ENCODE results near the gene NCF1. TPM values are rescaled to one million over a fixed set of nuclear protein-coding genes. Genes with fewer than 3 reads are reported as not detected.
"Not testable (repeated sequence)": the region's sequence is repeated elsewhere in the genome, so short reads cannot be mapped to it uniquely, and the experiment has no call there.

Gene NCF1
- not detected in 2 replicates for total RNA-seq (2014; rRNA removed; shearing (Covaris generic); ENCODE audit: low replicate concordance)

DNA sequence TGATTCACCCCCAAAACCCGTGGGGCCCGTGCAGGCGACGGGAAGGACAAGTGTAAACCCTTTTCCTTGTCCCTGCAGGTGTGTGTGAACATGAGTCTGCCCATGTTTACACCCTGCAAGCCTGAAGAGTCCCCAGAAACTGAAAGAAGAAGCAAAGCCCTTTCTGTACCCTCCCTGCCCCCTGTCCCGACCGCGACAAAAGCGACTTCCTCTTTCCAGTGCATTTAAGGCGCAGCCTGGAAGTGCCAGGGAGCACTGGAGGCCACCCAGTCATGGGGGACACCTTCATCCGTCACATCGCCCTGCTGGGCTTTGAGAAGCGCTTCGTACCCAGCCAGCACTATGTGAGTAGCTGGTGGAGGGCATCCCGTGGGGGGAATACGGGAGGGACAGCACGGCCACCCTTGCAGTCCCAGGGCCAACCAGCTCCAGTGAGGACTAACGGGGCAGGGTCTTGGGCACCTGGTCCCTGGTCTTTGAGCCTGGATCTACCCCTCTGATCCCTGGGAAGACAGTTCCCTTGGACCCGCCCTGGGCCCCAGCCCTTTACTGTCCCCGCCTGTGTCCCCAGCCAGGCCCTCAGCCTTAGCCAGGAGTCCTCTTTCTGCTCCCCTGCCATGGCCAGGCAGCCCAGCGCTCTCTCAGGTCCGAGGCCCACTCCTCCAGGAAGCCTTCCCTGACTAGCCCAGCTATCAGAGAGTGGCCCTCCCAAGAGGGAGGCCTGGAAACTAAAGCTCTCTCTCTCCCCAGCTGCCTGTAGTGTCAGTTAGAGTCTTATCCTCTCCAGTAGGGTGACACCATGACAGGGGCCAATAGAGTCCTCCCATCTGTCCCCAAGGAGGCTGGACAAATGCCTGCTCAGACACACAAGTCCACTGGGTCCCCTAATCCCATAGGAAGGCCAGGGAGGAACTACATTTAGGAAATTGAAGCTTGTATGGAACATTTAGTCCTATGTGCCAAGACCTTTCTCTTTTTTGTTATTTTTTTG is at the start of gene NCF1:
TSS of gene NCF1 (plus strand) at position 252 of the 991 bp plus-strand sequence. CDS start at position 273, 21 bp downstream.
- DNase-seq (ENCODE audit: low read depth); in situ Hi-C loops (cut with HindIII; ENCODE audit: low pct_unique_long_range_greater_than_20kb, low sequenced_read_pairs): not testable (repeated sequence)

DNA sequence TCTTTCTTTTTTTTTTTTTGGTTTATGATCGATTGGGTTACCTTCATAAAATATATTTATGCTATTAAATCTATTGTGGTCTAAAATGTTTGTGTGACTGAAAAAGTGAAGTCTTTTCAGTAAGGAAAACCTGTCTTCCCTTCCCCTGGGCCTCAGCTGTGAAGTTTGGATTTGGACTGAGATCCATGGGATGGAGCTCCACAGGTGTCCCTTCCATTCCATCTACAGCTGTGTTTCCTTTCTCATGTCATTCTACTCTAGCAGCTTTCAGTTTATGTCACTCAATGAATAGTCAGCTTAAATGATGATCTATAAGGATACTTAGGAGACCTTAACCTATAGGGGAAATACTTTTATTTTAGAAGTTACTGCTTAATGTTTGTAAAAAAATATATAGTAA is 48.0 kb upstream of the NCF1 start:
- DNase-seq (ENCODE audit: low read depth) = no peak
- in situ Hi-C loops (cut with HindIII; ENCODE audit: low pct_unique_long_range_greater_than_20kb, low sequenced_read_pairs) = no loop called here

DNA sequence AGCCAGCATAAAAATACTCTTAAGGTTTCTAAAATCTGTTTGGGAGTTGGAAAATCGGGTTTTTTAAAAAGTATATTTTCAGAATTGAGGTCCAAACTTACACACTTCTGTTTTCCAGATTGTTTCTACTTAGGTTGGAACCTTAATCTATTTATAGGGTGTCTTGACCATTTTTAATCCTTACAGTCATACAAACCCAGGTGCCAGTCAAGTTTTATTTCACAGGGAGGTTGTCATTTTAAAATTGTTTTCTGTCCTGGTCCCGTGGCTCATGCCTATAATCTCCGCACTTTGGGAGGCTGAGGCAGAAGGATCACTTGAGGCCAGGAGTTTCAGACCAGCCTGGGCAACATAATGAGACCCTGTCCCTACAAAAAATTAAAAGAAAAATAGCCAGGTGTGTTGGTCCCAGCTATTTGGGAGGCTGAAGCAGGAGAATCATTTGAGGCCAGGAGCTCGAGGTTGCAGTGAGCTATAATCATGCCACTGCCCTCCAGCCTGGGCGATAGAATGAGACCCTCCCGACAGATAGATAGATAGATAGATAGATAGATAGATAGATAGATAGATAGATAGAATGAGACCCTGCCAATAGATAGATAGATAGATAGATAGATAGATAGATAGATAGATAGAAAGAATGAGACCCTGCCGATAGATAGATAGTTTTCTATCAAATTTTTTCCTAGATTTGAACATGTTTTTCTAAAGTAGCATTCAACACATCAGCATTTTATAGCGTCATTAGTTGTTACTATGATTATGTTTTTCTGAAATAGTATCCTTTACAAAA is 47.3 kb upstream of the NCF1 start:
- in situ Hi-C loops (cut with HindIII; ENCODE audit: low pct_unique_long_range_greater_than_20kb, low sequenced_read_pairs) = no loop called here
- DNase-seq (ENCODE audit: low read depth) = no peak

DNA sequence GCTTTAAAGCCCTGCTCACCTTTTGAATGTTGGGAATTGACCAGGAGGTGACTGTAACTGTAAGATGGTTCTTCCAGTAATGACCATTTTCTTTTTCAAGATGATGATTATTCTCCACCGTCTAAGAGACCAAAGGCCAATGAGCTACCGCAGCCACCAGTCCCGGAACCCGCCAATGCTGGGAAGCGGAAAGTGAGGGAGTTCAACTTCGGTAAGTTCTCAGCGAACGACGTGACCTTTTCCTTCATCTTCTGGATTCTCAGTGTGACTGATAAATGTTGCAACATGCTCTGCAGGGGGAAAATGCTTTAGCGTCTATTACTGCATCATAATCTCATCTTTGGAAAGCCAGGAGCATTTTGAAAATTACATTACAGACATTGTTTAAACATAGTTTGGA is 45.1 kb upstream of the NCF1 start:
- in situ Hi-C loops (cut with HindIII; ENCODE audit: low pct_unique_long_range_greater_than_20kb, low sequenced_read_pairs); DNase-seq (ENCODE audit: low read depth): not testable (repeated sequence)

DNA sequence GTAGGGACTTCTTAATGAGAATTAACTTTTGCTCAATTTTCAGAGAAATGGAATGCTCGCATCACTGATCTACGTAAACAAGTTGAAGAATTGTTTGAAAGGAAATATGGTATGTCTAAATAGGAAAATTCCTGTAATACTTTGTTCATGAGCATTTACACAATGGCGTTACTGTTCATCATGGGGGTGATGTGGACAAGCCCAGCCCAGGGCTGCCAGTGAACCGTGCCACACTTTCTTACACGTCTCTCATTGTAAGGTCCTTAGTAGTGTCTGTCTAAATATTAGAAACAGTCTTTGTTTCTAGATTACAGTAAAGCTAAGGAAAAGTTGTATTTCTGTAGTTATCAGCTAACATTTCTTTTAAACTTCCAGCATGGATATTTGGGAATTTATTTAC is 43.6 kb upstream of the NCF1 start:
- in situ Hi-C loops (cut with HindIII; ENCODE audit: low pct_unique_long_range_greater_than_20kb, low sequenced_read_pairs); DNase-seq (ENCODE audit: low read depth): not testable (repeated sequence)

DNA sequence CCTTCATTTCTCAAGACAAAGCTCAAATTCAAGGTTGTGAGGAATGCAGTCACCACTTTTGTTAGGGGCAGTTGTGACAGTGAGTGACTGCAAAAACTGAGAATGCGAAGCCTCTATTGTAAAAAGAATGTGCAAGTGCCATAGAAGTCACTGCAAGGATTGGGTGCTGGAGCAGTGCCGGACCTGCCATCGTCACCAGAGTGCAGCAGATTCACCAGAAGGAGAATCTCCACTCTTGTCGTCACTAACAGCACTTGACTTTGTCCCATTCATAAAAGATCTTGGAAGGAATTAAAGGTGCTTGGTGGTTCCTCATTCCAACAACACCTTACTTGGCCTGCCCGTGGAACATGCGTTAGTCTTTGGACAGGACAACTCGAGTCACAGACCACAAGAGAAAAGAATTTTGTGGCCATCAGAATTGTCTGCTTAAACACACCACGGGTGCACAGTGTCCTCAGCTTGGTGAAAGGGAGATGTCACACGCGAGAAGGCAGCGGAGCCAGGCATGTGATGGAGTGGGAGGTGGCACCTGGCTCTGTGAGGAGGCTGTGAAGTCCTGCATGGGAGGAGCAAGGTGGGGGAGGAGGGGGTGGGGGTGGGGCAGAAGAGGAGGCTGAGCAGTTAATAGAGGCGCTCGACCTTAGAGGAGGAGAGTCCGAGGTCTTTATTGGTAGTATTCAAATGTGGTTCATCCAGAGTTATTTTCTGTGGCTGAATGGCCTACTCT is 33.7 kb upstream of the NCF1 start:
- DNase-seq (ENCODE audit: low read depth); in situ Hi-C loops (cut with HindIII; ENCODE audit: low pct_unique_long_range_greater_than_20kb, low sequenced_read_pairs): not testable (repeated sequence)

DNA sequence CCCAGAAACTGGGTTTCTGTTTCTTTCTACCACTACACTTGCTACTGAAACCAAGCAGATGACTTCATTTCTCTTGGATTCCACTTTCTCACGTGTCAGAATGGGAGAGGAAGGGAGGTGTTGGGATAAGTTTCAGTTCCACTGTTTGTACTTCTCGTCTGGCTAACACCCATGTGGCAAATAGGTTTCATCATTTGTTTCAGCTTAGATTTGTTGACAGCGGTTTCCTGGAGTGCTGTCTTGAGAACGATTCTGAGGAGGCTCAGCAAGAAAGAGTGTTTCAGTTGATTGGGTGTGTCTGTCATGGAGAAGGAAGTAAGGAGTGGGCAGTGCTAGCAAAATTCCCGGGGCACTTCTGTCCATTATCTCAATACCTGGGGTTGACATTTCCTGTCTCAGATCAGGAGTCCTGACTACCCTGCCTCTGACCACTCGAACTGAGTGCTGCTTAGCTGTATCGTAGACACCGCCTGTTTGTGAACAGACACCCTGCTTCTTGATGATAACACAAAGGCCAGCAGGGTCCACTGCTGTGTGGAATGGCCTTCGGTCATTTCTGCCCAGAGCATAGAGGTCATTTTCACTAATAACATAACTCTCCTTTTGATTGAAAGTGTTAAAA is 29.8 kb upstream of the NCF1 start:
- DNase-seq (ENCODE audit: low read depth); in situ Hi-C loops (cut with HindIII; ENCODE audit: low pct_unique_long_range_greater_than_20kb, low sequenced_read_pairs): not testable (repeated sequence)

DNA sequence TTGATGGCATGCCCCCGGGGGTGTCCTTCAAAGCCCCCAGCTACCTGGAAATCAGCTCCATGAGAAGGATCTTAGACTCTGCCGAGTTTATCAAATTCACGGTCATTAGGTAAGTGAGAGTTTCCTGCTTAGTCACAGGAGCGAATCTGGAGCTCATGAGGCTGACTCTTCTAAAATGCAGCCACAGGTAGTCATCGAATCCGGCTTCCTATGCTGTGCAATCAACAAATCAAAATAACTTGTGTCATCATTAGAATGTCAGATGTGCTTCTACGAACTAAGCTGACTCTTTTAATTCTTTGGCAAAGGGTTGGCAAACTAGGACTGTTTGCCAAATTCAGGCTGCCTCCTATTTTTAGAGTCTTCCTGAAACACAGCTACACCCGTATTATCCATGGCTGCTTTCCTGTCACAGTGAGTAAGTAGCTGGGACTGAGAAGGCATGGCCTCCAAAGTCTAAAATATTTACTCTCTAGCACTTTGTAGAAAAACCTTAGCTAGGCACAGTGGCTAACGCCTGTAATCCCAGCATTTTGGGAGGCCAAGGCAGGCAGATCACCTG is 19.8 kb upstream of the NCF1 start:
- in situ Hi-C loops (cut with HindIII; ENCODE audit: low pct_unique_long_range_greater_than_20kb, low sequenced_read_pairs); DNase-seq (ENCODE audit: low read depth): not testable (repeated sequence)

DNA sequence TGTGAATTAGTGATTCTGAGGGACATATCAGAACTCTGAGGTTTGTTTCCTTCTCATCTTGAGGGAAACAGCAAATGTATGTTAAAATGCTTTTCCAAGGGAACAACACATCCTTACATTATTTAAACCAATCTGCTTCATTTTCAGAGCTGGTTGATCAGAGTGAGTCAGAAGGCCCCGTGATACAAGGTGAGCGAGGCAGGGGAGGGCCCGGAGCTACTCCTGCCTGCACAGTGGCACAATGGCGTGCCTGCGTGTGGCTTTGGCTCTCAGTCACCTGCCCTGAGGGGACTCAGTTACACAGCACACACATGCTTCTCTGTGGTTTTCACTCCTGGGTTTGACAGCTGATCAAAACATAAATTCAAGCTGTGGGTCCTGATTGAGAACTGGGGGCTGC is 17.1 kb upstream of the NCF1 start:
- in situ Hi-C loops (cut with HindIII; ENCODE audit: low pct_unique_long_range_greater_than_20kb, low sequenced_read_pairs) = not testable (repeated sequence)

DNA sequence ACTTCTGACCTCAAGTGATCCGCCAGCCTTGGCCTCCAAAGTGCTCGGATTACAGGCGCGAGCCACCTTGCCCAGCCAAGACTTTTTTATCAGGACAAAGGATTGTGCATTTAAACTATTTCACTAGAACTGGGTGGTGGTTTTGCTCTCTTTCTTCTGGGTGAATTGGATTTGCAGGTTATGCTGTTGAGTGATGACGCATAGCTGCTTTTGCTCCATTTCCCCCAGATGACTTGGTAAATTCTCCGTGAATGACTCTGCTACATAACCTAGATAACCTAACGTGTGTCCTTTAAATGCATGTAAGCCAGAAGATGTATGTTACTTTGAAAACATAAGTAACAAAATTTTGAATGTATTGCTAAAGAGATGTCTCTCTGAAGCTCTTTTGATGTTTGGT is 15.5 kb upstream of the NCF1 start:
- DNase-seq (ENCODE audit: low read depth); in situ Hi-C loops (cut with HindIII; ENCODE audit: low pct_unique_long_range_greater_than_20kb, low sequenced_read_pairs): not testable (repeated sequence)

More for the DNA sequence above, 17.1 kb upstream of the NCF1 start:
- not testable (repeated sequence) for DNase-seq (ENCODE audit: low read depth)

DNA sequence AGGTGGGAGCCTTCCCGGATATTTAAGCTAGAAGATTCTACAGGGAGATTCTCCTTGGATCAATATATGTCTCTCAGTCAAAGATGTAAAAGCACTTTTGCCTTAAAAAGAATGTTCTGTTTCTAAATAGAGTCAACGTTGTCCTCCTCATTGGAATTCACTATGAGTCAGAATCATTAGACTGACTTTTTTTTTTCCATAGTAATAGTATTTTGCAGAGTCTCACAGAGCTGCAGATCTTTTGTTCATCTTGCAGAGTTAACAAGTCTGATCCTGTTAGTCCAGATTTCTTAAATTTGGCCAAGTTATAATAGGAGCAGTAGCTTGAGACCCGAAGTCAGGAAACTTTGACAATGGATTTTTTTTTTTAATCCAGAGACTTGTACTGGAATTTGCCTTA is 14.8 kb upstream of the NCF1 start:
- in situ Hi-C loops (cut with HindIII; ENCODE audit: low pct_unique_long_range_greater_than_20kb, low sequenced_read_pairs); DNase-seq (ENCODE audit: low read depth): not testable (repeated sequence)

DNA sequence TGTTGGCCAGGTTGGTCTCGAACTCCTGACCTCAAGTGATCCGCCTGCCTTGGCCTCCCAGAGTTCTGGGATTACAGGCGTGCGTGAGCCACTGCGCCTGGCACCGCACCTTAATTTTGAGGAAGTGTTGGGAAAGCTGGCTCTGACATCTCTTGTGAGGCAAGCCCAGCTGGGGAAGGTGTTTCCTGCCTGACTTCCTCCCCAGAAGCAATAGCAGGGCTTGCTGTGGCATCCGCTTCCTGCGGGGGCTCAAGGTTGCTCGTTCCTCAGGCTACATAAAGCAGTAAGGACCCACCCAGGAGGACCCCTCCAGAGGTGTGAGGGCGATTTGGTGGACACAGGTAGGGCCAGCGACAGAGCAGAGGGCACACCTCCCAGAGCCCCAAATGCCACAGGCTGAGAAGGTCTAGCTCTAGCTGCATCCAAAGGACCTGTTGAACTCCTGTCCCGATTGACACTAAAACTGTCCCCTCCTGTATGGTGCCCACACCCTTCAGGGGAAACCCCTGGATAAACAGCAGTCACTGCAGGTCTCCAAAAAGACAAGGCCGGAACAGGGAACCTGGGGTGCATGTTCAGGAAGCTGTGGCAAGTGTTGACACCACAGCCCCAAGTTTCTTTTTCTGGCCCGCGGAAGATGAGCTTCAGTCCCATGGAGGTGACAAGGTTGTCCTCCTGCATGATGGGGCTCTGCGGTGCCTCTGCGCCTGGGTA is 8.4 kb upstream of the NCF1 start:
- DNase-seq (ENCODE audit: low read depth); in situ Hi-C loops (cut with HindIII; ENCODE audit: low pct_unique_long_range_greater_than_20kb, low sequenced_read_pairs): not testable (repeated sequence)

DNA sequence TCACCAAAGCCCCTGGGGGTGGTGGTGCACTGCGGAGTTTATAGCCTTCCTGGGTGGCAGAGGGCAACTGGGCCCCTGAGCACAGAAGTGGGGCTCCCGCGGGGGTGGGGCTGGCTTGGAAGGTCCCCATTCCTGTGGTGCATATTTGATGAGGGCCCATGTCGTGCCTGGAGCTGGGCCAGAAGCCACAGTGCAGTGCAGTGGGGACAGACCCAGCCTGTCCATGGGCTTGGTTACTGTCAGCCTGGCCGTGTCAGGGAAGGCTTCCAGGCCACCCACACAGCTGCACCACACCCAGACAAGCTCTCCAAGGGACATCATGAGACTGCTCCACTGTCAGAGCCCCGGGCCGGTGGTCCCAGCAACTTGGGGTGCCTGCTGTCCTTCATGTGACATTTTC is 7.3 kb upstream of the NCF1 start:
- in situ Hi-C loops (cut with HindIII; ENCODE audit: low pct_unique_long_range_greater_than_20kb, low sequenced_read_pairs); DNase-seq (ENCODE audit: low read depth): not testable (repeated sequence)

DNA sequence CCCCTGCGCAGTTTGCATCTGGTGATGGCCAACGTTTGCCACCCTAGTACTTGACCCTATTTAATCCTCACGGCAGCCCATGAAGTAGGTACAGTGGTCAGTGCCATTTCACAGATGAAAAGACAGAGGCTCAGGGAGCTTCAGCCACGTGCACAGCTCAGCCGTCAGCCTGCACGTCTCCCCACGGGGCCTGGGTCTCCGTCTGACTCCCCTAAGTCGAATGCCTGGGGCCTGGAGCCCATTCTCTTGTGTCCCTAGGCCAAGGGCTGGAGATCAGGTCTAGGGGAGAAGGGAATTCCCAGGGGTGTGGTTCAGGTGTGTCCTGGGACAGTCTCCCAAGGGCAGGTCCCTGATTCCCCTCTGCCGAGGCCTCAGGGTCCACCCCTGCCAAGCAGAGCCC is 6.8 kb upstream of the NCF1 start:
- in situ Hi-C loops (cut with HindIII; ENCODE audit: low pct_unique_long_range_greater_than_20kb, low sequenced_read_pairs); DNase-seq (ENCODE audit: low read depth): not testable (repeated sequence)

DNA sequence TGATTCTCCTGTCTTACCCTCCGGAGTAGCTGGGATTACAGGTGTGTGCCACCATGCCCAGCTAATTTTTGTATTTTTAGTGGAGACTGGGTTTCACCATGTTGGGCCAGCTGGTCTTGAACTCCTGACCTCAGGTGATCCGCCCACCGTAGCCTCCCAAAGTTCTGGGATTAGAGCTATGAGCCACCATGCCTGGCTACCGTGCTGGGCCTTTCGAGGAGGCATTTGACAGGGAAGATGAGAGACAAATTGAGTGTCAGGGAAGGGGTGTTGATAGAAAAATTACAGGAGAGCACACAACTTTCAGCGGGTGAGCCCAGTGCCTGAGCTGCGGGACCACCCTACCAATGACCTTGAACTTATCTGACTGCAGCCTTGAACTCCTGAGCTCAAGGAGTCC is 3.7 kb upstream of the NCF1 start:
- DNase-seq (ENCODE audit: low read depth); in situ Hi-C loops (cut with HindIII; ENCODE audit: low pct_unique_long_range_greater_than_20kb, low sequenced_read_pairs): not testable (repeated sequence)

DNA sequence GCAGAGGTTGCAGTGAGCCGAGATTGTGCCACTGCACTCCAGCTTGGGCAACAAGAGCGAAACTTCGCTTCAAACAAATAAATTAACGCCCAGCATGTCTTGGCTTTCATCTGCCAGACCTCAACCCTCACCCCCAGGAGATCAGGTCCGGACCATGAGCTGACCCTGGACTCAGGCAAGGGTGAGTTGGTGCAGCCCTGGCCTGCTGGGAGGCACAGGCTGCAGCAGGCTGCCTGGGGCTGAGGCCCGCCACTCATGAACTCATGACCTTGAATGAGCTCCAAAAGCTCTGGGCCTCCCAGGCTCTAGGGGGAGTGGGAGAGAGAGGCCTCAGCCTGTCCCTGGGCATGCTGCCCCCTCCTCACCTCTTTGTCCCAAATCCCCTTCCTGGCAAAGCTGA is 1.7 kb upstream of the NCF1 start:
- in situ Hi-C loops (cut with HindIII; ENCODE audit: low pct_unique_long_range_greater_than_20kb, low sequenced_read_pairs); DNase-seq (ENCODE audit: low read depth): not testable (repeated sequence)

DNA sequence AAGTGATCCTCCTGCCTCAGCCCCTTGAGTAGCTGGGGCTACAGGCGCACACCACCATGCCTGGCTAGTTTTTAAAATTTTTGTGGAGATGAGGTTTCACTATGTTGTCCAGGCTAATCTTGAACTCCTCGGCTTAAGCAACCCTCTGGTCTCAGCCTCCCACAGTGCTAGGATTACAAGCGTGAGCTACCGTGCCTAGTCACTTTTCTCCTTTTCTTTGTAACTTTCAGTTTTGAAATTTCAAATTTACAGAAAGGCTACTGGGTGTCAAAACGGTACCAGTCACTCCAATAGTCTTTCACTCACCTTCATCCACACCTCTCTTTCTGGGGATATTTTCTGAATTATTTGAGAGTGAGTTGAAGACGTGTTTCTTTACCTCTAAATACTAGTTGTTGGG is 1.3 kb downstream of the NCF1 start:
- in situ Hi-C loops (cut with HindIII; ENCODE audit: low pct_unique_long_range_greater_than_20kb, low sequenced_read_pairs); DNase-seq (ENCODE audit: low read depth): not testable (repeated sequence)

All from Caki2 (cell line).